ENCODE results near the gene PLD2.
"Not testable (repeated sequence)": the region's sequence is repeated elsewhere in the genome, so short reads cannot be mapped to it uniquely, and the experiment has no call there.

DNA sequence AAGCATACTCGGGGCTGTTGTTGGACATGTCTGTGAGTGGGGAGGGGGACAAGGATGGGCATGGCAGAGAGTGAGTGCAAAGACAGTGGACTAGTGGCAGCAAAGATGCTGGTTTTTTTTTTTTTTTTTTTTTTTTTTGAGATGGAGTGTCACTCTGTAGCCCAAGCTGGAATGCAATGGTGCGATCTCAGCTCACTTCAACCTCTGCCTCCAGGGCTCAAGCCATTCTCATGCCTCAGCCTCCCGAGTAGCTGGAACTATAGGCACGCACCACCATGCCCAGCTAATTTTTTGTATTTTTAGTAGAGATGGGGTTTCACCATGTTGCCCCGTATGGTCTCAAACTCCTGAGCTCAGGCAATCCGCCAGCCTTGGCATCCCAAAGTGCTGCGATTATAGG lies 50.4 kb downstream of the PLD2 start:
- TF ChIP-seq ZNF335 (tag by site-specific recombination; conservative IDR thresholded peaks at IDR 0.05); ZNF416 (tag by site-specific recombination; IDR thresholded peaks at IDR 0.05): not testable (repeated sequence)
- TF ChIP-seq, protein P1, sequence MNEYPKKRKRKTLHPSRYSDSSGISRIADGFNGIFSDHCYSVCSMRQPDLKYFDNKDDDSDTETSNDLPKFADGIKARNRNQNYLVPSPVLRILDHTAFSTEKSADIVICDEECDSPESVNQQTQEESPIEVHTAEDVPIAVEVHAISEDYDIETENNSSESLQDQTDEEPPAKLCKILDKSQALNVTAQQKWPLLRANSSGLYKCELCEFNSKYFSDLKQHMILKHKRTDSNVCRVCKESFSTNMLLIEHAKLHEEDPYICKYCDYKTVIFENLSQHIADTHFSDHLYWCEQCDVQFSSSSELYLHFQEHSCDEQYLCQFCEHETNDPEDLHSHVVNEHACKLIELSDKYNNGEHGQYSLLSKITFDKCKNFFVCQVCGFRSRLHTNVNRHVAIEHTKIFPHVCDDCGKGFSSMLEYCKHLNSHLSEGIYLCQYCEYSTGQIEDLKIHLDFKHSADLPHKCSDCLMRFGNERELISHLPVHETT (tag by site-specific recombination; IDR thresholded peaks at IDR 0.05): not testable (repeated sequence)
- TF ChIP-seq, protein P2, sequence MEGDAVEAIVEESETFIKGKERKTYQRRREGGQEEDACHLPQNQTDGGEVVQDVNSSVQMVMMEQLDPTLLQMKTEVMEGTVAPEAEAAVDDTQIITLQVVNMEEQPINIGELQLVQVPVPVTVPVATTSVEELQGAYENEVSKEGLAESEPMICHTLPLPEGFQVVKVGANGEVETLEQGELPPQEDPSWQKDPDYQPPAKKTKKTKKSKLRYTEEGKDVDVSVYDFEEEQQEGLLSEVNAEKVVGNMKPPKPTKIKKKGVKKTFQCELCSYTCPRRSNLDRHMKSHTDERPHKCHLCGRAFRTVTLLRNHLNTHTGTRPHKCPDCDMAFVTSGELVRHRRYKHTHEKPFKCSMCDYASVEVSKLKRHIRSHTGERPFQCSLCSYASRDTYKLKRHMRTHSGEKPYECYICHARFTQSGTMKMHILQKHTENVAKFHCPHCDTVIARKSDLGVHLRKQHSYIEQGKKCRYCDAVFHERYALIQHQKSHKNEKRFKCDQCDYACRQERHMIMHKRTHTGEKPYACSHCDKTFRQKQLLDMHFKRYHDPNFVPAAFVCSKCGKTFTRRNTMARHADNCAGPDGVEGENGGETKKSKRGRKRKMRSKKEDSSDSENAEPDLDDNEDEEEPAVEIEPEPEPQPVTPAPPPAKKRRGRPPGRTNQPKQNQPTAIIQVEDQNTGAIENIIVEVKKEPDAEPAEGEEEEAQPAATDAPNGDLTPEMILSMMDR (tag by site-specific recombination; IDR thresholded peaks at IDR 0.05): not testable (repeated sequence)

Data from HEK293 (cell line).